Stimulated activated CD4-positive, alpha-beta T cell treated with anti-CD3 and anti-CD28 coated beads, Interleukin-2, amount 100 ng/mL, for 4 hours (primary cell): ENCODE data around the gene GSN.

Source experiments
- DNase-seq: peaks from one replicate; pipeline ENCODE4 v3.0.0-alpha.2; 2020; ENCODE audit warnings: low read depth

GSN gene

DNA sequence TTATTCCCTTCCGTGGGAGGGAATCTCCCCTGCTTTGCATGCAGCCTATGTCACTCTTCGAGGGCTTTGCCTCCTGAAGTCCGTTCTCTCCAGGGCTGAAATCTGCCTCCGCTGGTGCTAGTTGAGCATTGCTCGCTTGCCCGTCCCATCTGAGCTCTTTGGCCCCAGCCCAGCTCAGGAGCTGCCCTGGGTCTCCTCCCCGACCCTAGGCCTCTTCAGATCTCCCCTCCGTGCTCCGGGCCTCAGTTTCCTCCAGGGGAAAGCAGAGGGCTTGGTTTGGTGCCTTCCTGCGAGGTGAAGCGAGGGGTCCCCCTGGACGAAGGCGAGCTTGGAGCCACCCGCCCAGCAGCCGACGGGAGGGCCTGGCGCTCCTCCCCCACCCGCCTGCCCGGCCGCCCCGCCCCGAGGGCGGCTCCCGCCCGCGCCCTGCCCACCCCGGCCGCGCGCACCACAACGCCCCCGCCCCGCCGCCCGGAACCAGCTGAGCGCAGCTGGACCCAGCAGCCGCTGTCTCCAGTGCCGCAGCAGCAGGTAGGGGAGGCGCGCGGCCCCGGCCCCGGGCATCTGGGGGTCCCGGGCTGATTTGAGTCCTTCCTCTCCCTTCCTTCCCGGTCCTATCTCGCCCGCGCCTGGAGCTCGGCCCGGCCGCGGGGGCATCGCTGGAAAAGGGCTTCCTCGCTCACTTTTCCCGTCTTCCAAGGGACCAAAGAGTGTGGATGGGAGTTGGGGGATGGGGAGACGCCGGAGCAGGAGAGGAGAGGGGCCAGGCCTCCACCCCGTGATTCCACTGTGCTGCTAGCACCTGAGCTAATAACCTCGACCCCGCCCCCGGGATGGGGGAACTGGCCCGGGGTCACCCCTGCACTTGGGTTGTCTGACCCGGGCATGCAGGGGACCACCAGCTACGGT, at the start of gene GSN:
TSS of gene GSN (plus strand) at position 474 of the 909 bp plus-strand sequence. CDS start 33,810 bp downstream, outside the sequence.
- peak; percentile 28 for DNase-seq

DNA sequence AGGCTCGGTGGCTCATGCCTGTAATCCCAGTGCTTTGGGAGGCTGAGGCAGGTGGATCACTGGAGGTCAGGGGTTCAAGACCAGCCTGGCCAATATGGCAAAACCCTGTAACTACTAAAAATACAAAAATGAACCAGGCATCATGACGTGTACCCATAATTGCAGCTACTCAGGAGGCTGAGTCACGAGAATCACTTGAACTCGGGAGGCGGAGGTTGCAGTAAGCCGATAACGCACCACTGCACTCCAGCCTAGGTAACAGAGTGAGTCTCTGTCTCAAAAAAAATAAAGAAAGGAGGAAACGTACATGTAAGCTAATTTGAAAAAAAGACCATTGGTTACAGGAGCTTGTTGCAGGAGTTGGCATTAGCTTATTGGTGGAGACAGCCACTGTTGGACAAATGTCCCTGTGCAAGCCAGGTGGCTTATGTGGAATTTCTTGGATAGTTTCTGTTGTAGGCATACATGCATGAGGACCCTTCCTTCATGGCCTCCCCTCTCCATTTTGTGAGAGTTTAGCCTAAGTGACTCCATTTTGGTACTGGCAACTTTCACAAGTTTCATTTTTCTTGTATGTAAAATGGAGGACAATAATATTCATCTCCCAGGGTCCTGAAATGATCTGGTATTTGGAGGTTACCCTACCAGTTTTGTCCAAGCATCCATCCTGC, 49.5 kb upstream of the GSN start:
- no peak for DNase-seq

DNA sequence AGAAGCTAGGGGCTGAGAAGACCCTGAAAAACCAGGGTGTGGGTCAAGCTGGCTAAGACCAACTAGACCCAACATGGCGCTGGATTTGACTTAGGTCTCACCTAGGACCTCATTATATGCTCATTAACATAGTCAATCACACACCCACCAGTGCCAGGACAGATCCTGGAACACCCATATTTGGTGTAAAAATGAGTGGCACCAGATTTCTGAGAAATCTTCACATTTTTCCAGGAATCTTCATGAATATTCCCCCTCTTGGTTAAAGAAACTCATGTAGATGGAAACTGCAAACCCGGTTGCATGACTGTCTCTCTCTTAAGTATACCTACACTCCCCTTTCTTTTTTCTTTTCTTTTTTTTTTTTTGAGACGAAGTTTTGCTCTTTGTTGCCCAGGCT, 48.4 kb upstream of the GSN start:
- DNase-seq: no peak

DNA sequence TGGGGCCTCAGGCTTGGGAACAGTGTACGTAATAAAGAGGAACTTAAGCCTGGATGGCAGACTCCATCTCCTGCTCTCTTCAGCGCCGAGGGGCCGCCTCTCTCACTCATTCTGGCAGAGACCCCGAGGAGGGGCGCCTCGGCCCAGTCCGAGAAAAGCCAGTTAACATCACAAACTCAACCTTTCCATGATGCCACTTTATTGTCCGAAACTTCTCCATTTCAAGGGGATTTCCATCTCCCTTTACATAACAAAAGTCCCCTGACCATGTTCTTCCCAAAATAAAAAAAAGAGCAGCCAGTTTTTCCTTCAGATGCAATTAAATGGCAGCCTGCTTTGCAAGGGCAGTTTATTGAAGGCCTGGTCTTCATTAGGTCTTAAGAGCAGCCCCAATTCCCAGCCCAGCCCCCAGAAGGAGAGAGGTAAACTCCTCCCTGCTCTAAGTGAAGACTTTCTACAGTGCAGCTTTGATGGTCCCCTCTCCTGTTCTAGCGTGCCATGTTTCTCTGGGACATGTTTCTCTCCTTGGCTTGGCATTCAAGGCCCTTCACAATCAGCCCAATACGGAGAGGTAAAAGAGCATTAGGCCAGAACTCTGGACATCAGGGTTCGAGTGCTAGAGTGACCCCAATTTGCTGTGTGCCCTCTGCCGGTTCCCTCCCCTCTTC, 46.8 kb upstream of the GSN start:
- DNase-seq: no peak

DNA sequence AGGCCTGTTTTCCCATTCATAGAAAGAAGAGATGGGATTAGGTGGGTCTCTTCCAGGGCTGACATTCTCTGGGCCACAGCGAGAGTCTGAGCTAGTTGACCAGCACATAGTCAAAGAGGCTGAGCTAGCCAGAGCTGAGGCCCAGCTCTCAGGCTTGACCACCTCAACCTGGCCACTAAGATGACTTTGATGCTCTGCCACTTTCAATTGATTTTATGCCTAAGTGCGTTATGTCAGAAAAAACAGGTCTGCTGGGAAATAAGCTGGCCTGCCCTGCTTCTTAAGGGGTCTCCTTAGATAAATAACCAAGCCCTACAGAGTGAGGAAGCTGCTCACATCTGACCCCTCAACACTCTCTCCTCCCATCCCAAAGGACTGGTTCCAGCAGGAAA, 46.3 kb upstream of the GSN start:
- no peak for DNase-seq

DNA sequence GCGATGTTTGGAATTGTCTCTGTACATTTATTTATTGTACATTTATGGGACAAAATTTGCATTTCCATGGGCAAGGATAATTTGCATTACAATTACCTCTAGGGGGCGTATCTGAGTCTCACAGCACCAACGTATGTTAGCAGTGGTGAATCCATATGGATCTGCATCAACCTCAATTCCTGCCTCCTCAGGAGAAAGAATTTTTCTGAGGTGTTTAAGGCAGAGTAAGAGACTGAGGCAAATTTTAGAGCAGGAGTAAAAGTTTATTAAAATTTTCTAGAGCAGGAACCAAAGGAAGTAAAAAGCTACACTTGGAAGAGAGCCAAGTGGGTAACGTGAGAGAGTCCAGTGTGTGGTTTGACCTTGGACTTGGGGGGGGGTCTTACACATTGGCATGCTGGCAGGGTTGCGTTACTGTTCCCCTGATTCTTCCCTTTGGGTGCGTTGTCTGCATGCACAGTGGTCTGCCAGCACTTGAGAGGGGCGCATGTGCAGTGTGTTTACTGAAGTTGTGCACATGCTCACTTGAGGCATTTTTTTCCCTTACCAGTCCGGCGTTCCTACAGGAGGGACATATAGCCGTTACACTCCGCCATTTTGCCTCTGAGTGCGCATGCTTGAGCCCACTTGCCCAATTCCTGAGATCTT, 45.3 kb upstream of the GSN start:
- DNase-seq: no peak

DNA sequence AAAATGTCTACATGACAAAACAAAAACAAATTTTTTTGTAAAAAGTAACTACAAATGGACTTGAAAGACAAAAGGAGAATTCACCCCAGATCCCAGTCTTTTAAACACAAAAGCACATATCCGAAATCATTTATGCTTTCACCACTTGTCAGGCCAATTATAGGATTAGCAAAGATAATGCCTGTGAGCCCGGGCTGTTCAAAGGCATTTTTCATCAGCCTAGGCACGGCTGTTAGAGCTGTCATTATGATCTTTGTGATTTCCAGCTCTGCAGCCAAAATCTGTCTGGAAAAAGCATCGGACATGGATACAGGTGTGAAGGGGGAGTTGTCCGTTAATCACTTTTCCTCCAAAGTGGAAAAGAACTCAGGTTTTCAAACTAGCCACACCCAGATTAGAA, 42.7 kb upstream of the GSN start:
- DNase-seq: no peak

DNA sequence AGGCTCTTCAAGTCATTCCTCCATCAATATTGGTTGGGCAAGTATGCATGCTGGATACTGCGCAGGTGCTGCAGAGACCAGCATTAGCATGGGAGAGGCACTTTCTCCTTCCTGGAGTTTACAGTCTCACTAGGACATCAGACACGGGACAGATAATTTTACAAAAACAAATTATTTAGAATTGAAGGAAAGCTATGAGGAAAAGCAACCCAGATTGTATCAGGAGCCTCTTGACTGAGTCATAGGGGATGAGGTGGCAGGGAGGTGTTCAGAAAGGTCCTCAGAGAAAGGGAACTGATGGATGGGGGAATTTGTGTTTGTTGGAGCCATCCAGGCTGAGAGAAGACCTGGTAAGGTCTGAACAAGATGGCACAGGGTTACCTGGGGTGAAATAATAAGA, 41.8 kb upstream of the GSN start:
- no peak for DNase-seq

DNA sequence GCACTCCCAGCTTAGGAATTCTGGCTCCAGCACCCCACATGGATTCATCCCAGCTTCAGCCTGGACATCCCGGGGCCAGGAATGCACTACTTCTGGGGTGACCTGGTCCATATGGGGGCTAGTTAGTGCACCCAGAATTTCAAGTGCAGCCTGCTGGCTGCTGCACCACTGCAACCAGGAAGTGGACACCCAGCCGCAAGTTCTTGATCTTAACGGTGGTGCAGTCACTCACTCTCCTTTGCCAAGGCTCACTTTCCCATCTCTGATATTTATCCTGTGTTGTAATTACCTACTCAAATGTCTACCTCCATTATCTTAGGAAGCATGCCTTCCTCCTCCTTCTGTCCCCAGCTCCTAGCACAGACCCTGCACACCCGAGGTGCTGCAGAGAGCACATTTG, 40.1 kb upstream of the GSN start:
- no peak for DNase-seq

DNA sequence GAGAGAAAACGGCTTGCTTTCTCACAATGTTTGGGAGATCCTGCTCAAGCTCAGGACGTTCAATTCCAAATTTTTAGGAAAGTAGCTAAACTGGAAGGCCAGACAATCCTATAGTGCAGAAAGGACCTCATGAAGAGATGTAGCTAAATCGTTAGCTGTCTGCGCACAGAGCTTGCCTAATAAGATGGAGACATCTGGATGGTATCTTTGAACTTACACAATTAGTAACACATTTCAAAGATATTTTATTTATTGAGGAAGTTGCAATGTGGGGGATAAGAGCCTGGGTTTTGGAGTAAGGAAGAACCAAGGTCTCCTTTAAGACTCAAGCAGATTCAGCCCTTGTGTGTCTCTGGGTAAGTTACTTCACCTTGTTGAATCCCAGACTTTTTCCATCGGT, 37.7 kb upstream of the GSN start:
- no peak for DNase-seq

DNA sequence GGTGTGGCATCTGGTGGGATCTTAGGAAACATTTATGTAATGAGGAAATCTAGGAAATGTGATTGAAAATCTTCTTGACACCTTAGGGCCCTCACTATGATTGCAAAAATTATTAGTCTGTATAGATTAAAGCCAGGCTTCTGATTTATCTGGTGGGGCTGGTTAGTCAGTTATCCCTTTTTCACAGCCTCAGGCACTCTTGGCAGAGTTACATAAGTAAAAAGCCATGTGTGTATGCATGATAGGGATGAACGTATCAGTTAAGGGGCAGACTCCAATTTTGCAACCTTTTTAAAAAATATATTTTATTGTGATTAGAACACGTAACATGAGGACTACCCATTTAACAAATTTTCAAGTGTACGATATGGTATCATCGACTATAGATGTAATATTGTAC, 35.7 kb upstream of the GSN start:
- no peak for DNase-seq

DNA sequence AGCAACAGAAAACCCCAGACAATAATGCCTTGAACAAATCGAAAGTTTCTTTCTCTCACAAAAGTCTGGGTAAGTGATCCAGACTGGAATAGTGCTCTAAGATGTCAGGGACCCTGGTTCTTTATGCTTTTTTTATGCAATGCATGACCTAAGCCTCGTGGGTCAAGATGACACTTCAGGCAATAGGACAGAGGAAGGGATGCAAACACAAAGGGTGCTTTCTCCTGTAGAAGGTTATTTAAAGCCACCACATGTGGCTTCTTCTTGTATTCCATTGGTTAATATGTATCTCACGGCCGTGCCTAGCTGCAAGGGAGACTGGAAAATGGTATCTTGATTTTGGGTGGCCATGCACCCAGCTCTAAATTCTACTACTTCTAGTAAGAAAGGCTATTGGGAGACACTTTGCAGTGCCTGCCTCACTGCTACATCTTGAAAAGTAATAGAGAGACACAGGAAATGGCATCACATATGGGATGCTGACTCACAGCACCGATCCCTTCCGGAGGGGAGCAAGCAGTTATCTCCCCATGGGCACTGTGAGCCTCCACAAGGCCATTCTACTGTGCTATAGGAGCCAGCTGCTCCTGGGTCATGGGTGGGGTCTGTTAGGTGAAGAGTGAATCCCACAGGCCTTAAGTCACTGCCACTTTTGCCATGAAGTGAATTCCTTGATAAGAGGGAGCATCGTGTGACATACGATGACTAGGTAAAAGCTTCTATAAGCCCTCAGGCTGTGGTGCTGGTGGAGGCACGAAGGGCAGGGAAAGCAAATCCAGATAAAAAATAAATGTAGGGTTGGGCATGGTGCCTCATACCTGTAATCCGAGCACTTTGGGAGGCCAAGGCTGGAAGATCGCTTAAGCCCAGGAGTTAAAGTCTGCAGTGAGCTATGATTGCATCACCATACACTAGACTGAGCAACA, 33.8 kb upstream of the GSN start:
- DNase-seq: no peak

DNA sequence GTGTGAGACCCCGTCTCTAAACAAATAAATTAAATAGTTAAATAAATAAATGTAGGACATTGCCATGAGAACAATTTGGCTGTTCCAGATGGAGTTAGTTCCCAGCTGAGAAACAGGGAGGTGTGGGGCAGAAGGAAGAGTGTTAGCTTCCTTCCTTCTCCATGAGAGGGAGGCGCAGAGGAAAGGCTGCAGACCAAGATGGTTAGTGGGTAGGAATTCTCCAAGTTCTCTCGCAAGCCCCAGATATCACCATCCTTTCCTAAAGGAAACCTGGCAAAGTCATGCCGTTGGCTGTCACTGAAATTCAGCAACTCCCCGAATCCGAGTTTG, 33.2 kb upstream of the GSN start:
- no peak for DNase-seq

DNA sequence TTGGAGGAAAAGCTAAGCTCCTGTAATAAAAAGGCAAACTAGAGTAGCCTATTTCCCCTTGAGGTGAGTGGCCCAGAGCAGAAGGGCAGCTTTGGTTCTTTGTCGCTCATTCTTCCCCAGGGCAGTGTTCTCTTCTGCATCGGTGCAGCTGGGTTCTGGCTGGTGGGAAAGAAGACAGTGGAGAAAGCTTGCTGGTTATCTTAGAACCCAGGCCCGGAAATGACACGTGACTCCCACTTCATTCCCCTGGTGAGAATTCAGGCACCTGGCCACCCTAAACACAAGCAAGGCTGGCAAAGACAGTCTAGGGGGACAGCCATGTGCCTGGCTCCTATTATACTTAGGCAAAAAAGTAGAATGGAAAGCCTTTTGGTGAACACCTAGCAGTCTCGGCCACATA, 32.5 kb upstream of the GSN start:
- DNase-seq: no peak

DNA sequence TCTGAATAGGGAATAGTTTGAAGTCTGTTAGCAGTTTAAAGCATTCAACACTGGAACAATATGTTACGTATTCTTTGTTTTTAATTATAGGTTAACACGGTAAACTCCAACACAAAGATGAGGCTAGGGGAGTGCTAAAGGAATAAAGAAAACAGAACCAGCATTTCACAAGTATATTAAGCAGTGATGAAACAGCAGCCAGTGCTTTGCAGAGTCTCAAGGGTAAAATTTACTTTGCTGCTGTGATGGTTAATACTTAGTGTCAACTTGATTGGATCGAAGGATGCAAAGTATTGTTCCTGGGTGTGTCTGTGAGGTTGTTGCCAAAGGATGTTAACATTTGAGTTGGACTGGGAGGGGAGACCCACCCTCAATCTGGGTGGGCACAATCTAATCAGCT, 30.0 kb upstream of the GSN start:
- DNase-seq: no peak

DNA sequence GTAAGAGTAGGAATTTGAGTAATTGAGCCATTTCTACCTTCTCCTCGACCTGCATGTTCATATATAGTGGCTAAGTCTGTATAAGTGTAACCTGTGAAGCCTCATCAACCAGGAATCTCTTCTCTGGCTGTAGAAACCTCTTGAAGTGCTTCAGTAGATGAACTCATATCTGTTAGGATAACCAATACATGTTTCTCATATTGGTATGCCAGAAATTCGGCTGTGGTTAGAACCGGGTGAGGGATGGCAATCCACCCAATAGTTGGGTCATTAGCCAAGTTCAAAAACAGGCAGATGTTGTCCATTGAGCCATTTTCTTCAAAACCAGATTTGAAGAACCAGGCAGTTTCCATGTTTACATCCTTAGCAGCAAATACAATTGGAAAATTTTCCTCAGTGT, 28.9 kb upstream of the GSN start:
- DNase-seq: no peak

DNA sequence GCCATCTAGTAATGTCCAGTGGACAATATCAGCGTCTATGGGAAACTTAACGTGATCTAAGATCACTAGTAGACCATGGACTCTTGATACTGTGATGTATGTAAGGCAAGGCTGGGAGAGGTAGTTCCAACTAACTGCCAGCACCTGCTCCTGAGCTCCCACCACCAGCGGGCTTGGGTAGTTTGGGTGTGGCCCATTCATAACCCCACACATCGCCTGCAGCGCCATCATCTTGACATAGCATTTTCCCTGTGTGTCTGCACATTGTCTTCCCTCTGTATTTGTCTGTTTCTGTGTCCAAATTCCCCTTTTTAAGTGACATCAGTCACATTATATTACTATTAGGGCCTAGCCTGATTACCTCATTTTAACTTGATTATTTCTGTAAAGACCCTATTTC, 28.1 kb upstream of the GSN start:
- no peak for DNase-seq

DNA sequence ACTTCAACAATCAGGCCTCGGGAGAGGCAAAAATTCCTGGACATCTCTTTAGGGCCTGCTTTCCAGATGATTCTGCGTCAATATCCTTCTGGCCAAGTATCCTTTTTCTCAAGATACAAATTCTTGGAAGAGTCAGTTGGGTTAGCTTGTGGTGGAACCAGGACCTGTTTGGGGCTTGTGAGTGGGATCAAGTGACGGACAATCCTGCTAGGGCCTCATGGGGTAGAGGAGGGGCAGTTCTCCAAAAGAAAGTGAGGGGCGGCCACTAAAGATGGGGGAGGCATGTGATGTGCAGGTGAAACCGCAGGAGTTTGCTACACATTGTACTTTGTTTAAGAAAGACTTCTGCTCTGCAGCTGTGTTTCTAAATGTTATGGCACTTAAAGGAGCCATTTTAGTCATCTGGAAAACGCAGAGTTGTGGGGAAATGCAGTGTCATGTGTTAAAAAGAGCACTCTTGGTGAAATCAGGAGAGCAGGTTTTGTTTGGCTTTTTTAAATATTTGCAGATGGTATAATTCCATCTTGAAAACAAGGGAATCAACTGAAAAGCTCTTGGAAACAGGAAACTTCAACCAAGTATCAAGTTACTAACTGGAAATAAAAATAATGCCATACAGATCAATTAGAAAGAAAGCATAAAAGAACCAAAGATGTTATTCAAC, 27.4 kb upstream of the GSN start:
- no peak for DNase-seq

DNA sequence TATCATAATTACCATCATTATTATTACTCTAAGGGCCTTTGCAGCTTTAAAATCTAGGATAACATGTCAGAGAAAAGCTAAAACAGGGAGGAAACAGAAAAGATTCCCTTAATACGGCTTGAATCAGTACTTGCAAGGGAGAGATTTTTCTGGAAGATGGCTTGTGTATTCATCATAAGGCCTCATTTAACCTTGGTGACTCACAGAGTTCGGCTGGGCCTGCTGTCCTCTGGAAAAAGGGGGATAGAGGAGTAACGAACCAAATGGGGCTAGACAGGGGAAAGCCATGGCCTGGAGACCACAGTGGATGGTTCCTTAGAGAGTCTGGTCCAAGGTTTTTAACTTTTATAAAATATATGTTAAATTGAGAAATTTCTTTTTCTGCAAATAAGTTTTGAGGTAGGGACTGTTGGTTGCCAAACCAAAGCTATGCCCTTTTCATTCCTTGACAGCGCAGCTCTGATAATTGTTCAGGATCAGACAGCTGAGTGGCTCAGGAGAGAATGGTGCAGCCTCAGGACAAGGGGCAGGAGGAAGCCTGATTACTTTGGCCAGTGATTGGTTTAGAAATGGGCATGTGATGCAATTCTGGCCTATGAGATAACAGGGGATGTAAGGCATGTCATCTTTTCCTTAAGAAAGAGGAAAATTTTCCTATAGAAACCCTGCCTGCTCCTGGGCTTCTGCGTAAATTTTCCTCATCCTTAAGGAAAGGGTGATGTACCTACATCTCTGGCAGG, 25.6 kb upstream of the GSN start:
- no peak for DNase-seq

DNA sequence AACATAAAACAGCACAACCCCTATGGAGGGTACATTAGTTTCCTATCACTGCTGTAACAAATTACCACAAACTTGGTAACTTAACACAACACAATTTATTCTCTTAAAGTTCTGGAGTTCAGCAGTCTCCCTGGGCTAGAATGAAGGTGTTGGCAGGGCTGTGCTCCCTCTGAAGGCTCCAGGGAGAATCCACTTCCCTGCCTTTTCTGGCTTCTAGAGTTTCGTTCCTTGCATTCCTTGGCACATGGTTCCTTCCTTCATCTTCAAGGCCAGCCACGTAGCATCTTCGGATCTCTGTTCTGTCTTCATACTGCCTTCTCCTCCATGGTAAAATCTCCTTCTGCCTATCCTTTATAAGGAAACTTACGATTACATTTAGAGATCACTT, 25.0 kb upstream of the GSN start:
- DNase-seq: no peak
